Neural crest cell (in vitro differentiated cells): ENCODE data around the gene TMEM138. TPM values are rescaled to one million over a fixed set of nuclear protein-coding genes. Genes with fewer than 3 reads are reported as not detected.
A peak's percentile ranks its signal among the peaks of the same experiment; 100 is the strongest.

Source experiments
- DNase-seq: peaks from one replicate; pipeline ENCODE4 v3.0.0; 2021; ENCODE audit warnings: low read depth, mixed read lengths, low spot score
- H3K27ac Mint-ChIP-seq: one replicate; pipeline ENCODE4 v1.8.0; 2021; ENCODE audit warnings: mild to moderate bottlenecking, mixed read lengths; ENCODE audit not compliant: unreplicated experiment
- H3K27me3 Mint-ChIP-seq: 2 replicates; pipeline ENCODE4 v1.8.0; 2021; ENCODE audit warnings: low read depth, mild to moderate bottlenecking, mixed read lengths
- H3K36me3 Mint-ChIP-seq: 2 replicates; pipeline ENCODE4 v1.8.0; 2021; ENCODE audit warnings: low read depth, mild to moderate bottlenecking, mixed read lengths
- H3K4me1 Mint-ChIP-seq: 2 replicates; pipeline ENCODE4 v1.8.0; 2021; ENCODE audit warnings: mixed read lengths
- H3K4me3 Mint-ChIP-seq: one replicate; pipeline ENCODE4 v1.8.0; 2021; ENCODE audit warnings: mild to moderate bottlenecking, mixed read lengths
- H3K9me3 Mint-ChIP-seq: 2 replicates; pipeline ENCODE4 v1.8.0; 2021; ENCODE audit warnings: mixed read lengths
- CTCF ChIP-seq: fragments of 200-600 bp; sonication (generic); conservative IDR thresholded peaks from 2 replicates; pipeline ENCODE4 v1.5.0; 2021; ENCODE audit warnings: antibody characterized with exemption, mild to moderate bottlenecking
- total RNA-seq: library from RNA; stranded (reverse); gene quantifications from 2 replicates; pipeline ENCODE4 v1.2.1, GENCODE V29; 2021

The TMEM138 gene
- total RNA-seq, 1 donor from 2014 or later, result 47.8 TPM

GRCh38 chr11:61369372-61370348 lies 7.5 kb downstream of the TMEM138 start:
- no peak for DNase-seq
- Mint-ChIP-seq H3K9me3 (peaks cover 9% of the 10 kb centered on the region), H3K27ac (no peak overlapping the region), H3K4me3 (peak overlapping the region; percentile 14), H3K36me3 (peaks cover 49% of the 10 kb centered on the region), H3K4me1 (no peaks in the 10 kb centered on the region), H3K27me3 (no peaks in the 10 kb centered on the region)
- TF ChIP-seq CTCF, result no peak

- TF ChIP-seq CTCF, result no peak
- H3K36me3 Mint-ChIP-seq, result peaks cover 53% of the 10 kb centered on the region
- DNase-seq, result no peak
- no peaks in the 10 kb centered on the region for H3K27me3 Mint-ChIP-seq
- peaks cover 9% of the 10 kb centered on the region for H3K9me3 Mint-ChIP-seq
- no peak overlapping the region for H3K27ac Mint-ChIP-seq
- H3K4me3 Mint-ChIP-seq, result peak overlapping the region; percentile 2
- H3K4me1 Mint-ChIP-seq, result no peaks in the 10 kb centered on the region
These were observed 8.3 kb downstream of the TMEM138 start for GRCh38 chr11:61370349-61371005.

GRCh38 chr11:61372659-61373420 lies 10.7 kb downstream of the TMEM138 start:
- Mint-ChIP-seq H3K27me3 (no peaks in the 10 kb centered on the region), H3K4me1 (no peaks in the 10 kb centered on the region), H3K4me3 (peak overlapping the region; percentile 34), H3K9me3 (peaks cover 9% of the 10 kb centered on the region), H3K27ac (no peak overlapping the region), H3K36me3 (peaks cover 65% of the 10 kb centered on the region)
- no peak for DNase-seq
- TF ChIP-seq CTCF, result no peak

- H3K4me3 Mint-ChIP-seq, result no peak overlapping the region
- peaks cover 40% of the 10 kb centered on the region for H3K36me3 Mint-ChIP-seq
- H3K27me3 Mint-ChIP-seq, result no peaks in the 10 kb centered on the region
- no peak for TF ChIP-seq CTCF
- H3K4me1 Mint-ChIP-seq, result no peaks in the 10 kb centered on the region
- no peak overlapping the region for H3K27ac Mint-ChIP-seq
- DNase-seq, result no peak
- peaks cover 6% of the 10 kb centered on the region for H3K9me3 Mint-ChIP-seq
These were observed 13.6 kb downstream of the TMEM138 start for GRCh38 chr11:61375761-61376108.

DNA sequence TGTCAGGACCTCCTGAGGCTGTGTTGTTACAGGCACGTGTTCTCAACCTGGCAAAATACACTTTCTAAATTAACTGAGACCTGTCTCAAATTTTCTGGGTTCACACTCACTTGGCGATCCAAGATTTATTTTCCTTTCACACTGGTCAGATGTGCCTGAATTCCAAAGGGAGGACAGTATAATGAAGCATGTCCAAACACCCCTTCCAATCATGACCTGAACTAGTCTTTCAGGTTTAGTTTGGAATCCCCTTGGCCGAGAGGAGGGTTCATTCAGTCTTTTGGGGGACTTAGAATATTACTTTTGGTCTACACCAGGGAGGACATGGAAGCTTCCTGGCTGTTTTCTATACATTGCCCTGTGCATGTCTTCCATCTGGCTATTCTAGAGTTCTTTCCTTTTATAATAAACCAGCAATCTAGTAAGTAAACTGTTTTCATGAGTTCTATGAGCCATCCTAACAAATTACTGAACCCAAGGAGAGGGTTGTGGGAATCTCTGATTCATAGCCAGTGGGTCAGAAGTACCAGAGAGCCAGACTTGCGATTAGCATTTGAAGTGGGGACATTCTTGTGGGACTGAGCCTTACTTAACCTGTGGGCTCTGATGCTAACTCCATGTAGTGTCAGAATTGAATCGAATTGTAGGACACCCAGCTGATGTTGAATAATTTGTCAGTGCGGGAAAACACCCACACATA lies 15.4 kb downstream of the TMEM138 start:
- no peak for DNase-seq
- no peak overlapping the region for H3K27ac Mint-ChIP-seq
- no peaks in the 10 kb centered on the region for H3K27me3 Mint-ChIP-seq
- H3K9me3 Mint-ChIP-seq, result peaks cover 2% of the 10 kb centered on the region
- no peak overlapping the region for H3K4me3 Mint-ChIP-seq
- no peaks in the 10 kb centered on the region for H3K4me1 Mint-ChIP-seq
- TF ChIP-seq CTCF, result no peak
- peaks cover 26% of the 10 kb centered on the region for H3K36me3 Mint-ChIP-seq
